Mesendoderm (in vitro differentiated cells): Measurements from ENCODE around the gene GPR151.

Experiments
- DNase-seq: peaks from one replicate; pipeline ENCODE4 v3.0.0; 2013
- H2AK5ac ChIP-seq: 2 replicates; pipeline ENCODE4 v1.6.1; 2013; ENCODE audit warnings: low read length, inconsistent platforms
- H2BK120ac ChIP-seq: 2 replicates; pipeline ENCODE4 v1.6.1; 2013; ENCODE audit warnings: low read depth, mild to moderate bottlenecking, low read length, moderate library complexity, mixed read lengths
- H2BK15ac ChIP-seq: replicated peaks from 2 replicates; pipeline ENCODE4 v1.6.1; 2013; ENCODE audit warnings: low read depth, mild to moderate bottlenecking, moderate library complexity
- H2BK5ac ChIP-seq: 2 replicates; pipeline ENCODE4 v1.6.1; 2013; ENCODE audit warnings: low read length, inconsistent platforms
- H3K18ac ChIP-seq: 2 replicates; pipeline ENCODE4 v1.6.1; 2013; ENCODE audit warnings: mild to moderate bottlenecking, low read length, mixed read lengths
- H3K23ac ChIP-seq: one replicate; pipeline ENCODE4 v1.6.1; 2013; ENCODE audit warnings: low read length
- H3K27ac ChIP-seq: 2 replicates; pipeline ENCODE4 v1.5.1; 2013; ENCODE audit warnings: low read depth, mild to moderate bottlenecking, inconsistent platforms, low read length, moderate library complexity
- H3K27me3 ChIP-seq: 2 replicates; pipeline ENCODE4 v1.6.1; 2013; ENCODE audit warnings: low read length, control low read depth, mild to moderate bottlenecking, inconsistent platforms; ENCODE audit not compliant: insufficient read depth, poor library complexity
- H3K36me3 ChIP-seq: 2 replicates; pipeline ENCODE4 v1.6.1; 2013; ENCODE audit warnings: low read length, inconsistent platforms; ENCODE audit not compliant: control insufficient read depth, insufficient read depth
- H3K4ac ChIP-seq: one replicate; pipeline ENCODE4 v1.6.1; 2013; ENCODE audit warnings: low read depth, mild to moderate bottlenecking, low read length, moderate library complexity
- H3K4me1 ChIP-seq: 2 replicates; pipeline ENCODE4 v1.6.1; 2013; ENCODE audit warnings: low read depth, low read length, inconsistent platforms; ENCODE audit not compliant: control insufficient read depth
- H3K4me2 ChIP-seq: 2 replicates; pipeline ENCODE4 v1.6.1; 2013; ENCODE audit warnings: low read length
- H3K4me3 ChIP-seq: 2 replicates; pipeline ENCODE4 v1.5.1; 2013; ENCODE audit warnings: mild to moderate bottlenecking, low read length
- H3K56ac ChIP-seq: one replicate; pipeline ENCODE4 v1.6.1; 2013; ENCODE audit warnings: low read length
- H3K79me1 ChIP-seq: 2 replicates; pipeline ENCODE4 v1.6.1; 2013; ENCODE audit warnings: low read length, inconsistent platforms
- H3K79me2 ChIP-seq: 2 replicates; pipeline ENCODE4 v1.6.1; 2013; ENCODE audit warnings: mild to moderate bottlenecking, low read length; ENCODE audit not compliant: control insufficient read depth, insufficient read depth
- H3K9ac ChIP-seq: 2 replicates; pipeline ENCODE4 v1.6.1; 2013; ENCODE audit warnings: low read length, inconsistent platforms
- H4K5ac ChIP-seq: one replicate; pipeline ENCODE4 v1.6.1; 2013; ENCODE audit warnings: low read length
- H4K8ac ChIP-seq: one replicate; pipeline ENCODE4 v1.6.1; 2013; ENCODE audit warnings: low read depth, mild to moderate bottlenecking, control low read depth, low read length, moderate library complexity
- WGBS: extraction: QIAGEN DNeasy Blood & Tissue Kit; methylation state at CpG from one replicate; pipeline ENCODE4 v1.1.7; 2013; ENCODE audit warnings: low lambda C conversion rate, missing lambda C conversion rate; ENCODE audit not compliant: insufficient coverage; ENCODE audit errors: extremely low coverage; 5-methylcytosine and 5-hydroxymethylcytosine counted together

Gene GPR151

DNA sequence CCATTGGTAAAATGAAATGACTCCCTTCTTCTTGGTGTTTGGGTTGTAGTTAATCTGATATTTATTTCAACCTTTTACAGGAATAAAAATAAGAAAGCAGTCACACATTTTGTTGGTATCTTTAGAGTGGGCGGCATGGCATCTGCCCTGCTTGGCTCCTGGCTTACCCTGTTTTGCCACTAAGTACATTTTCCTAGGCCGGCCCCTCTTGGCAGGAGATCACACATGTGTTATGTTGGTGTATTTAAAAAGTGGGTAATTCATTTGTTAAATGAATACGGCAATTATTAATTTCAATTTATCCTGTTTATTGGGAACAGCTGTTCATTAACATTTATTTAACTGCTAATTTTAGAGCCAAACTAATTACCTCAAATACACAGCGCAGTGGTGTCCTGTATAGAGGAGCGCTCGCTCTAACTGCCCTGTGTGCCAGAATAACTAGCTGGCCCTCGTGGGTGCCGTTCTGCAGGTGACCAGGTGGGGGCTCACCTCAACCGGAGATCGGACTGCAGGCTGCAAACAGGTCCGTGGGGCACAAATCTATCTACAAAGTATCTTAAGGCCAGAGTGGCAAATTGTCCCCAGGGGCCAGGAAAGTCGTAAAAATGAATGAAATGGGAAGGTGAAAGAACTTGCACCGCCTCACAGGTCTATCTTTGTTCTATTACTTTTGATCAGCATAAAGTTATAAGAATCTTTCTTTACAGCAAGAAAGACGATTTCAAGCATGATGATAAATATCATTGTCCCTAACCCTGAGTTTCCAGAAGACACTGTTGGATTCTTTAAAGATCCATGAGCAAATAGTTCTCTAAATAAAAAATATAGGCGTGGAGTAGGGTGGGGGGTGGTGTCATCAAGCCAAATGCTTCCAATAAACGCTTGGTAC is 26.2 kb upstream of the GPR151 start:
- H3K36me3 ChIP-seq = no peaks in the 10 kb centered on the region
- H2AK5ac ChIP-seq = no peak overlapping the region
- H4K8ac ChIP-seq = no peak overlapping the region
- no peak overlapping the region for H4K5ac ChIP-seq
- H3K4me3 ChIP-seq = no peak overlapping the region
- no peak overlapping the region for H3K56ac ChIP-seq
- no peak overlapping the region for H3K27ac ChIP-seq
- no peaks in the 10 kb centered on the region for H3K79me1 ChIP-seq
- H3K4me2 ChIP-seq = no peak overlapping the region
- no peak overlapping the region for H3K18ac ChIP-seq
- no peak overlapping the region for H3K4ac ChIP-seq
- H3K23ac ChIP-seq = no peak overlapping the region
- no peak overlapping the region for H2BK120ac ChIP-seq
- H2BK15ac ChIP-seq = no peak overlapping the region
- peak; percentile 73 for DNase-seq
- no peaks in the 10 kb centered on the region for H3K4me1 ChIP-seq
- no peak overlapping the region for H3K9ac ChIP-seq
- no peaks in the 10 kb centered on the region for H3K79me2 ChIP-seq
- H2BK5ac ChIP-seq = no peak overlapping the region
- no peaks in the 10 kb centered on the region for H3K27me3 ChIP-seq
- WGBS = no CpG with 5 or more reads among the region's 16 CpGs

DNA sequence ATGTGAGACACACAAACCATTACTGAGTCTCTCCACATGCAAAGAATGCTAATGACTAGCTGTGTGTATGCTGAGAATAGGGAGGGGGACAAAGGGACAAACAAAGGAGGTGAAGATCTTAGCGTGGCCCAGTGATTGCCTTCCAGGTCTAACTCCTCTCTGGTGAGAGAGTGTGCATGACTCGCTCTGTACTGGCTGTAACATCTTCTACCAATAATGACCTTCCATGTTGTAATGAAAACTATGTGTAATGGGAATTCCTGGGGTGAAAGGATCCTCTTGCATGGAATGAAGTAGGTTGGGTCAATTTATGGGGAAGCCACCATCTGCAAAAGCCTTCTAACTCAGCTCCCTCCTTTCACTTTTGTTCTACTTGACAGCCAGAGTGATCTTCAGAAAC is 24.4 kb upstream of the GPR151 start:
- Histone ChIP-seq H3K27ac (no peak overlapping the region), H3K79me2 (no peaks in the 10 kb centered on the region), H3K4me1 (no peaks in the 10 kb centered on the region), H2BK5ac (no peak overlapping the region), H3K27me3 (no peaks in the 10 kb centered on the region), H3K18ac (no peak overlapping the region), H3K4me2 (no peak overlapping the region), H3K4ac (no peak overlapping the region), H3K36me3 (no peaks in the 10 kb centered on the region), H2AK5ac (no peak overlapping the region), H3K79me1 (no peaks in the 10 kb centered on the region), H3K9ac (no peak overlapping the region), H3K23ac (no peak overlapping the region), H3K4me3 (no peak overlapping the region), H2BK120ac (no peak overlapping the region), H2BK15ac (no peak overlapping the region), H4K5ac (no peak overlapping the region), H4K8ac (no peak overlapping the region), H3K56ac (no peak overlapping the region)
- DNase-seq = peak; percentile 23
- WGBS = no CpG with 5 or more reads among the region's 2 CpGs

DNA sequence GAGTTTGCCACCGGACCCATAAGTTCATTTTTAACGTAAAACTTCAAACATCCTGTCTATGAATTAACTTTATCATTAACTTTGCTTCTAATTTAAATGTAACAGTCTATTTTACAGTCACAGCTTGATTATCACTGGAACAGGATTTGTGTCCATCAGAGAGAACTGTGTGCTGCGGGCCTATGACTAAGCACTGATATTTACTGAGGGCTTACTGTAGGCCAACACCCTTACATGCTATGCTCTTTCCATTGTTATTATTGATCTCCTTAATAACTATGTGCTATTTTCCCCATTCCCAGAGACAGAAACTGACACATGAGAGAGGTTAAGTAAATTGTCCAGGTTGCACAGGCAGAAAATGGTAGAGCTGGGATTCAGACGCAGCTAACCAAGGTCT is 24.0 kb upstream of the GPR151 start:
- DNase-seq = no peak
- no peak overlapping the region for H2AK5ac ChIP-seq
- H4K8ac ChIP-seq = no peak overlapping the region
- H3K4me2 ChIP-seq = no peak overlapping the region
- no peak overlapping the region for H3K4ac ChIP-seq
- no peak overlapping the region for H2BK15ac ChIP-seq
- no peak overlapping the region for H4K5ac ChIP-seq
- no peak overlapping the region for H3K56ac ChIP-seq
- H3K36me3 ChIP-seq = no peaks in the 10 kb centered on the region
- H3K23ac ChIP-seq = no peak overlapping the region
- H3K27me3 ChIP-seq = no peaks in the 10 kb centered on the region
- no peak overlapping the region for H3K27ac ChIP-seq
- H3K79me1 ChIP-seq = no peaks in the 10 kb centered on the region
- no peak overlapping the region for H2BK5ac ChIP-seq
- no peaks in the 10 kb centered on the region for H3K79me2 ChIP-seq
- no peak overlapping the region for H3K18ac ChIP-seq
- no peaks in the 10 kb centered on the region for H3K4me1 ChIP-seq
- H2BK120ac ChIP-seq = no peak overlapping the region
- H3K4me3 ChIP-seq = no peak overlapping the region
- no CpG with 5 or more reads among the region's 4 CpGs for WGBS
- H3K9ac ChIP-seq = no peak overlapping the region

DNA sequence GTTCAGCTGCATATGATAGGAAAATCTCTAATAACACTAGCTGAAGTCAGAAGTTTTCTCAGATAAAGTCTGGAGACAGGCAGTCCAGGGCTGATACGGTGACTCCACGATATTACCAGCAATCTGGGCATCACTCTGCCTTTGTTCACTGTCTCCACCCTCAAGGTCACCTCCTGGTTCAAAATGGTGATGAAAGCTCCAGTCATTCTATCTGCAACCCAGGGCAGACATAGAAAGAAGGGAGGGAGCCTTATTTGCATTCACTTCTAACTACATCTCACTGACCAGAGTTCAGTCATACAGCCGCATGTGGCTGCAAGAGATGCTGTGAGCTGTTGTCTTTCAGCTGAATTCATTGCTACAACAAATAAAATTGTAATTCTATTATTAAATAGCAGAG is 22.4 kb upstream of the GPR151 start:
- no peak overlapping the region for H3K4me3 ChIP-seq
- H4K5ac ChIP-seq = no peak overlapping the region
- H3K56ac ChIP-seq = no peak overlapping the region
- no peak overlapping the region for H3K27ac ChIP-seq
- no peak overlapping the region for H4K8ac ChIP-seq
- no peak for DNase-seq
- no peaks in the 10 kb centered on the region for H3K4me1 ChIP-seq
- no peak overlapping the region for H3K23ac ChIP-seq
- no peak overlapping the region for H3K18ac ChIP-seq
- WGBS = no CpG with 5 or more reads among the region's 3 CpGs
- no peak overlapping the region for H3K4ac ChIP-seq
- no peak overlapping the region for H2AK5ac ChIP-seq
- H2BK15ac ChIP-seq = no peak overlapping the region
- H3K79me2 ChIP-seq = no peaks in the 10 kb centered on the region
- no peak overlapping the region for H3K4me2 ChIP-seq
- H2BK120ac ChIP-seq = no peak overlapping the region
- H3K79me1 ChIP-seq = no peaks in the 10 kb centered on the region
- no peaks in the 10 kb centered on the region for H3K36me3 ChIP-seq
- no peaks in the 10 kb centered on the region for H3K27me3 ChIP-seq
- no peak overlapping the region for H3K9ac ChIP-seq
- H2BK5ac ChIP-seq = no peak overlapping the region

DNA sequence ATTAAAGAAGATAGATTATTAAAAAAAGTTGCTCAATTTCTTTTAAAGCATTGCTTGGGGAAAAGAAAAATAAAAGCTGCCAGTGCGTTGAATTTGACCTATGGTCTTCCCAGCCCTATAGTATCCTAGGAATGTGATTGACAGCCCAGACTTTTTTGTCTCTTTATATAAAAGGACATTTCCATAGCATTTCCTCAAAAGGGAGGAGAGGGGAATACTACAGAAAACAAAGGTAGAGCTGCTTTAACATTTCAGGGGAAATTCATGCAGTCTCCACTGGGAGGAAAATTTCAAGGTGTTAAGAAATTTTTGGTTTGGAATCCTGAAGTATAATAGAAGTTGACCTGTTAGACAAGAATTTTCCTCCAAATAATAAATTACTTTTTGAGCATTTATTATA is 17.9 kb upstream of the GPR151 start:
- H3K56ac ChIP-seq = no peak overlapping the region
- no peak overlapping the region for H2BK15ac ChIP-seq
- no peak overlapping the region for H4K8ac ChIP-seq
- H3K18ac ChIP-seq = no peak overlapping the region
- no peaks in the 10 kb centered on the region for H3K36me3 ChIP-seq
- H2BK120ac ChIP-seq = no peak overlapping the region
- no peak for DNase-seq
- no peak overlapping the region for H2BK5ac ChIP-seq
- H3K27me3 ChIP-seq = no peaks in the 10 kb centered on the region
- no peak overlapping the region for H3K4ac ChIP-seq
- H3K27ac ChIP-seq = no peak overlapping the region
- no peak overlapping the region for H3K4me2 ChIP-seq
- no peaks in the 10 kb centered on the region for H3K79me1 ChIP-seq
- WGBS = no CpG with 5 or more reads among the region's 1 CpG
- H3K4me1 ChIP-seq = no peaks in the 10 kb centered on the region
- no peak overlapping the region for H2AK5ac ChIP-seq
- no peak overlapping the region for H3K9ac ChIP-seq
- H4K5ac ChIP-seq = no peak overlapping the region
- H3K4me3 ChIP-seq = no peak overlapping the region
- no peaks in the 10 kb centered on the region for H3K79me2 ChIP-seq
- no peak overlapping the region for H3K23ac ChIP-seq
